HG02763 (cell line): Measurements from ENCODE around the gene FAM3D.
A peak's percentile ranks its signal among the peaks of the same experiment; 100 is the strongest.

Source experiments
- ATAC-seq: cut with Tn5 transposase; IDR thresholded peaks from one replicate; pipeline ENCODE4 v1.9.1; 2021; ENCODE audit warnings: mild to moderate bottlenecking, moderate library complexity; ENCODE audit not compliant: unreplicated experiment

Gene FAM3D

GRCh38 chr3:58657571-58658141 lies 8.9 kb downstream of the FAM3D start:
- no peak for ATAC-seq

- no peak for ATAC-seq
Observed at GRCh38 chr3:58657036-58657520, 9.5 kb downstream of the FAM3D start.

- no peak for ATAC-seq
Observed at GRCh38 chr3:58656631-58657030, 9.9 kb downstream of the FAM3D start.

GRCh38 chr3:58654466-58654865 lies 12.1 kb downstream of the FAM3D start:
- ATAC-seq = no peak

- ATAC-seq = no peak
Observed at GRCh38 chr3:58652624-58653023, 13.9 kb downstream of the FAM3D start.

- ATAC-seq = no peak
Observed at GRCh38 chr3:58651276-58651675, 15.3 kb downstream of the FAM3D start.

- no peak for ATAC-seq
Observed at GRCh38 chr3:58647381-58648141, 19.0 kb downstream of the FAM3D start.

GRCh38 chr3:58646503-58646902 lies 20.1 kb downstream of the FAM3D start:
- ATAC-seq = no peak

GRCh38 chr3:58645726-58646125 lies 20.8 kb downstream of the FAM3D start:
- ATAC-seq = no peak

- no peak for ATAC-seq
Observed at GRCh38 chr3:58642846-58643245, 23.7 kb downstream of the FAM3D start.

GRCh38 chr3:58640700-58641372 lies 25.7 kb downstream of the FAM3D start:
- ATAC-seq = peak; percentile 85

- ATAC-seq = no peak
Observed at GRCh38 chr3:58639842-58640241, 26.7 kb downstream of the FAM3D start.

- ATAC-seq = no peak
Observed at GRCh38 chr3:58639001-58639400, 27.6 kb downstream of the FAM3D start.

GRCh38 chr3:58638591-58638990 lies 28.0 kb downstream of the FAM3D start:
- ATAC-seq = no peak

GRCh38 chr3:58637509-58637908 lies 29.1 kb downstream of the FAM3D start:
- no peak for ATAC-seq

- ATAC-seq = no peak
Observed at GRCh38 chr3:58635371-58636285, 30.9 kb downstream of the FAM3D start.

- ATAC-seq = no peak
Observed at GRCh38 chr3:58633157-58633865, 33.3 kb downstream of the FAM3D start.

- no peak for ATAC-seq
Observed at GRCh38 chr3:58631742-58632141, 34.8 kb downstream of the FAM3D start.

- no peak for ATAC-seq
Observed at GRCh38 chr3:58630710-58631092, 35.9 kb downstream of the FAM3D start.

GRCh38 chr3:58630076-58630709 lies 36.4 kb downstream of the FAM3D start:
- no peak for ATAC-seq
